ENCODE results near the gene ACAD8. TPM values are rescaled to one million over a fixed set of nuclear protein-coding genes. Genes with fewer than 3 reads are reported as not detected.

The ACAD8 gene
- polyA plus RNA-seq, 1 donor (not counting 4 experiments of a cell fraction or from before 2014, with no cell fraction given) = 21.7 TPM

GRCh38 chr11:134293119-134294113 is 40.0 kb downstream of the ACAD8 start:
- FAIRE-seq (no peak), DNase-seq (ENCODE audit: low read depth, low spot score) (no peak)
- TF ChIP-seq CTCF (optimal IDR thresholded peaks at IDR 0.05 in 1 of 3, IDR thresholded peaks at IDR 0.05 in 1 of 3, conservative IDR thresholded peaks at IDR 0.05 in 1 of 3; ENCODE audit: extremely low read depth in 1 of 3, insufficient read depth in 2 of 3, low read length in 3 of 3) (no peak), EZH2 (IDR thresholded peaks at IDR 0.05; ENCODE audit: low read length) (no peak)
- H3K27me3 ChIP-seq (ENCODE audit: control insufficient read depth, extremely low read depth, insufficient read depth, low read length) = no peaks in the 10 kb centered on the region
- no peaks in the 10 kb centered on the region for H3K4me1 ChIP-seq (ENCODE audit: control insufficient read depth, extremely low read depth, insufficient read depth, low read length)
- dilution Hi-C loops (cut with MboI; ENCODE audit: extremely low pct_ligation_motif_present, low sequenced_read_pairs) = no loop called here
- H3K9me3 ChIP-seq (ENCODE audit: control insufficient read depth, low read depth, low read length) = no peaks in the 10 kb centered on the region
- H3K9ac ChIP-seq (ENCODE audit: control insufficient read depth, extremely low read depth, insufficient read depth, low read length) = no peak overlapping the region
- no peak overlapping the region for H3K27ac ChIP-seq (ENCODE audit: control insufficient read depth, insufficient read depth, low read length)
- no peaks in the 10 kb centered on the region for H3K36me3 ChIP-seq (ENCODE audit: control insufficient read depth in 2 of 2, extremely low read depth in 1 of 2, insufficient read depth in 2 of 2, low read length in 2 of 2)
- H3K9me1 ChIP-seq (ENCODE audit: control insufficient read depth, extremely low read depth, insufficient read depth, low read length) = no peaks in the 10 kb centered on the region
- H2AFZ ChIP-seq (ENCODE audit: control insufficient read depth, low read length) = no peak overlapping the region
- H3K4me3 ChIP-seq (ENCODE audit: control insufficient read depth in 2 of 3, extremely low read depth in 1 of 3, insufficient read depth in 2 of 3, low read depth in 1 of 3, low read length in 3 of 3) = no peak overlapping the region
- H4K20me1 ChIP-seq (ENCODE audit: control insufficient read depth, extremely low read depth, insufficient read depth, low read length) = no peaks in the 10 kb centered on the region
- H3K4me2 ChIP-seq (ENCODE audit: control insufficient read depth, extremely low read depth, insufficient read depth, low read depth, low read length) = no peak overlapping the region
- H3K79me2 ChIP-seq (ENCODE audit: control insufficient read depth, insufficient read depth, low read length) = no peaks in the 10 kb centered on the region

GRCh38 chr11:134294664-134295063 is 41.3 kb downstream of the ACAD8 start:
- dilution Hi-C loops (cut with MboI; ENCODE audit: extremely low pct_ligation_motif_present, low sequenced_read_pairs) = no loop called here
- H3K9ac ChIP-seq (ENCODE audit: control insufficient read depth, extremely low read depth, insufficient read depth, low read length) = no peak overlapping the region
- no peaks in the 10 kb centered on the region for H3K9me1 ChIP-seq (ENCODE audit: control insufficient read depth, extremely low read depth, insufficient read depth, low read length)
- H3K36me3 ChIP-seq (ENCODE audit: control insufficient read depth in 2 of 2, extremely low read depth in 1 of 2, insufficient read depth in 2 of 2, low read length in 2 of 2) = no peaks in the 10 kb centered on the region
- no peaks in the 10 kb centered on the region for H3K9me3 ChIP-seq (ENCODE audit: control insufficient read depth, low read depth, low read length)
- H3K79me2 ChIP-seq (ENCODE audit: control insufficient read depth, insufficient read depth, low read length) = no peaks in the 10 kb centered on the region
- TF ChIP-seq CTCF (optimal IDR thresholded peaks at IDR 0.05 in 1 of 3, IDR thresholded peaks at IDR 0.05 in 1 of 3, conservative IDR thresholded peaks at IDR 0.05 in 1 of 3; ENCODE audit: extremely low read depth in 1 of 3, insufficient read depth in 2 of 3, low read length in 3 of 3) = no peak
- no peak for TF ChIP-seq EZH2 (IDR thresholded peaks at IDR 0.05; ENCODE audit: low read length)
- H3K27me3 ChIP-seq (ENCODE audit: control insufficient read depth, extremely low read depth, insufficient read depth, low read length) = no peaks in the 10 kb centered on the region
- no peak overlapping the region for H3K4me2 ChIP-seq (ENCODE audit: control insufficient read depth, extremely low read depth, insufficient read depth, low read depth, low read length)
- H4K20me1 ChIP-seq (ENCODE audit: control insufficient read depth, extremely low read depth, insufficient read depth, low read length) = no peaks in the 10 kb centered on the region
- no peak overlapping the region for H2AFZ ChIP-seq (ENCODE audit: control insufficient read depth, low read length)
- no peak for DNase-seq (ENCODE audit: low read depth, low spot score)
- H3K4me3 ChIP-seq (ENCODE audit: control insufficient read depth in 2 of 3, extremely low read depth in 1 of 3, insufficient read depth in 2 of 3, low read depth in 1 of 3, low read length in 3 of 3) = no peak overlapping the region
- H3K4me1 ChIP-seq (ENCODE audit: control insufficient read depth, extremely low read depth, insufficient read depth, low read length) = no peaks in the 10 kb centered on the region
- H3K27ac ChIP-seq (ENCODE audit: control insufficient read depth, insufficient read depth, low read length) = no peak overlapping the region
- FAIRE-seq = no peak

Data from keratinocyte (primary cell).